Measurements from ENCODE around the gene CYP4F8. TPM values are rescaled to one million over a fixed set of nuclear protein-coding genes. Genes with fewer than 3 reads are reported as not detected.
A peak's percentile ranks its signal among the peaks of the same experiment; 100 is the strongest.

The CYP4F8 gene
- total RNA-seq, 3 donors from 2014 or later: 2.6 to 5.0 TPM; not detected in 1

- Histone ChIP-seq H3K4me1 (no peaks in the 10 kb centered on the region), H3K36me3 (no peaks in the 10 kb centered on the region), H3K27ac (no peak overlapping the region), H3K9me3 (no peaks in the 10 kb centered on the region), H3K27me3 (peaks cover 4 to 15% of the 10 kb centered on the region in 2 donors), H3K4me3 (no peak overlapping the region)
- TF ChIP-seq POLR2AphosphoS5 (IDR thresholded peaks at IDR 0.05): no peak
- no peak for TF ChIP-seq POLR2A (IDR thresholded peaks at IDR 0.05)
- TF ChIP-seq CTCF (IDR thresholded peaks at IDR 0.05): no peak
- intact Hi-C loops (cut with DNase I; ENCODE audit: low total_unique reads): no loop called here
- DNase-seq (ENCODE audit: low spot score in 2 of 2): no peak
Measured at GRCh38 chr19:15628236-15629002, 13.4 kb downstream of the CYP4F8 start.

GRCh38 chr19:15629003-15629880 lies 14.2 kb downstream of the CYP4F8 start:
- Histone ChIP-seq H3K4me3 (peak overlapping the region in 2 of 3 donors; percentile 27 to 28), H3K27me3 (peaks cover 4 to 7% of the 10 kb centered on the region in 2 donors), H3K9me3 (no peaks in the 10 kb centered on the region), H3K36me3 (no peaks in the 10 kb centered on the region), H3K4me1 (no peaks in the 10 kb centered on the region), H3K27ac (no peak overlapping the region)
- TF ChIP-seq POLR2AphosphoS5 (IDR thresholded peaks at IDR 0.05): no peak
- peak; percentile 95 to 97 (median 96) for TF ChIP-seq CTCF (IDR thresholded peaks at IDR 0.05)
- intact Hi-C loops (cut with DNase I; ENCODE audit: low total_unique reads): no loop called here
- peak; percentile 75 to 89 for DNase-seq (ENCODE audit: low spot score in 2 of 2)

GRCh38 chr19:15631817-15632216 lies 16.8 kb downstream of the CYP4F8 start:
- peaks cover 0 to 6% of the 10 kb centered on the region in 2 donors for H3K9me3 ChIP-seq
- DNase-seq (ENCODE audit: low spot score in 2 of 2): no peak
- H3K4me1 ChIP-seq: no peaks in the 10 kb centered on the region
- intact Hi-C loops (cut with DNase I; ENCODE audit: low total_unique reads): no loop called here
- no peak overlapping the region for H3K27ac ChIP-seq
- no peak overlapping the region for H3K4me3 ChIP-seq
- TF ChIP-seq CTCF (IDR thresholded peaks at IDR 0.05): no peak
- TF ChIP-seq POLR2AphosphoS5 (IDR thresholded peaks at IDR 0.05): no peak
- no peak for TF ChIP-seq POLR2A (IDR thresholded peaks at IDR 0.05)
- peaks cover 4 to 6% of the 10 kb centered on the region in 2 donors for H3K27me3 ChIP-seq
- no peaks in the 10 kb centered on the region for H3K36me3 ChIP-seq

GRCh38 chr19:15633082-15633835 lies 18.2 kb downstream of the CYP4F8 start:
- Histone ChIP-seq H3K9me3 (peaks cover 0 to 6% of the 10 kb centered on the region in 2 donors), H3K27ac (no peak overlapping the region), H3K4me1 (no peaks in the 10 kb centered on the region), H3K27me3 (peaks cover 4 to 5% of the 10 kb centered on the region in 2 donors), H3K4me3 (no peak overlapping the region), H3K36me3 (no peaks in the 10 kb centered on the region)
- TF ChIP-seq POLR2A (IDR thresholded peaks at IDR 0.05): no peak
- no peak for TF ChIP-seq CTCF (IDR thresholded peaks at IDR 0.05)
- TF ChIP-seq POLR2AphosphoS5 (IDR thresholded peaks at IDR 0.05): no peak
- DNase-seq (ENCODE audit: low spot score in 2 of 2): no peak
- intact Hi-C loops (cut with DNase I; ENCODE audit: low total_unique reads): no loop called here

Data from breast epithelium (tissue), 4 donors.